Activated B cell treated with CpG ODN at 0.5 μM for 24 hours (primary cell): ENCODE measurements around the gene SPCS1. TPM values are rescaled to one million over a fixed set of nuclear protein-coding genes. Genes with fewer than 3 reads are reported as not detected.

ENCODE experiments used
- ATAC-seq: fragments of 200-7000 bp; cut with Tn5 transposase; one replicate; pipeline ENCODE4 v1.10.0; 2021; ENCODE audit warnings: low read depth, mild to moderate bottlenecking, moderate library complexity
- CTCF ChIA-PET: fragments of 350-600 bp; sonication (Branson Sonifier 250); formaldehyde crosslinking; loops from one replicate; lab custom pipeline; 2021; ENCODE audit warnings: antibody characterized with exemption; lab: Charles Lee
- POLR2A ChIA-PET: fragments of 350-600 bp; sonication (Branson Sonifier 250); formaldehyde crosslinking; loops from one replicate; lab custom pipeline; 2021; ENCODE audit warnings: antibody characterized with exemption; lab: Charles Lee
- DNase-seq: peaks from one replicate; pipeline ENCODE4 v3.0.0; 2022
- H3K27ac Mint-ChIP-seq: one replicate; pipeline ENCODE4 v1.8.0; 2020; ENCODE audit warnings: mixed read lengths
- H3K27me3 Mint-ChIP-seq: one replicate; pipeline ENCODE4 v1.8.0; 2021; ENCODE audit warnings: mixed read lengths
- H3K36me3 Mint-ChIP-seq: one replicate; pipeline ENCODE4 v1.8.0; 2021; ENCODE audit warnings: low read depth, mixed read lengths
- H3K4me1 Mint-ChIP-seq: one replicate; pipeline ENCODE4 v1.8.0; 2021; ENCODE audit warnings: mixed read lengths
- H3K4me3 Mint-ChIP-seq: one replicate; pipeline ENCODE4 v1.8.0; 2020; ENCODE audit warnings: mild to moderate bottlenecking, mixed read lengths
- H3K9me3 Mint-ChIP-seq: one replicate; pipeline ENCODE4 v1.8.0; 2020; ENCODE audit warnings: mixed read lengths
- intact Hi-C: fragments of 100-400 bp; cut with micrococcal nuclease; formaldehyde crosslinking; loops from one replicate; pipeline ENCODE4 v1.15.1; 2024
- total RNA-seq: library from RNA; stranded (reverse); gene quantifications from 2 replicates; pipeline ENCODE4 v1.2.3, GENCODE V29; 2022
- TF ChIP-seq, protein P1 (sequence below): fragments of 200-600 bp; IDR thresholded peaks from one replicate; pipeline ENCODE4 v1.8.0; 2022; ENCODE audit warnings: antibody characterized with exemption, mild to moderate bottlenecking

Gene SPCS1
- 78.0 and 79.4 TPM in 2 replicates for total RNA-seq

GRCh38 chr3:52705688-52706686 is at the start of gene SPCS1, which contains the start of gene GLT8D1:
SPCS1 (plus strand) TSS chr3:52706106; CDS start chr3:52706247, 141 bp downstream.
GLT8D1 (minus strand) TSS chr3:52705791; CDS start chr3:52700460, 5,331 bp downstream.
- H3K4me3 Mint-ChIP-seq = peak within 1 kb of the TSS; percentile 94
- H3K27ac Mint-ChIP-seq = peak within 1 kb of the TSS; percentile 92
- H3K4me1 Mint-ChIP-seq = peaks cover 48% of the 10 kb centered on the region
- H3K27me3 Mint-ChIP-seq = no peaks in the 10 kb centered on the region
- H3K9me3 Mint-ChIP-seq = no peaks in the 10 kb centered on the region
- ATAC-seq (peak; percentile 87), DNase-seq (peak; percentile 87)
- CTCF ChIA-PET = no interaction called here
- intact Hi-C loops = loop anchor here (1.0 to 5.0 kb wide), 5 partner anchors 20 to 764 kb away; partner anchors contain the start of genes GNL3, NEK4, NISCH and PARP3
- TF ChIP-seq, protein P1, sequence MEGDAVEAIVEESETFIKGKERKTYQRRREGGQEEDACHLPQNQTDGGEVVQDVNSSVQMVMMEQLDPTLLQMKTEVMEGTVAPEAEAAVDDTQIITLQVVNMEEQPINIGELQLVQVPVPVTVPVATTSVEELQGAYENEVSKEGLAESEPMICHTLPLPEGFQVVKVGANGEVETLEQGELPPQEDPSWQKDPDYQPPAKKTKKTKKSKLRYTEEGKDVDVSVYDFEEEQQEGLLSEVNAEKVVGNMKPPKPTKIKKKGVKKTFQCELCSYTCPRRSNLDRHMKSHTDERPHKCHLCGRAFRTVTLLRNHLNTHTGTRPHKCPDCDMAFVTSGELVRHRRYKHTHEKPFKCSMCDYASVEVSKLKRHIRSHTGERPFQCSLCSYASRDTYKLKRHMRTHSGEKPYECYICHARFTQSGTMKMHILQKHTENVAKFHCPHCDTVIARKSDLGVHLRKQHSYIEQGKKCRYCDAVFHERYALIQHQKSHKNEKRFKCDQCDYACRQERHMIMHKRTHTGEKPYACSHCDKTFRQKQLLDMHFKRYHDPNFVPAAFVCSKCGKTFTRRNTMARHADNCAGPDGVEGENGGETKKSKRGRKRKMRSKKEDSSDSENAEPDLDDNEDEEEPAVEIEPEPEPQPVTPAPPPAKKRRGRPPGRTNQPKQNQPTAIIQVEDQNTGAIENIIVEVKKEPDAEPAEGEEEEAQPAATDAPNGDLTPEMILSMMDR = no peak
- peaks cover 26% of the 10 kb centered on the region for H3K36me3 Mint-ChIP-seq
- POLR2A ChIA-PET = interaction anchor here (0.6 to 3.2 kb wide), 12 partner anchors 9 to 1206 kb away, joined by 3 to 26 read pairs (median 5); partner anchors contain the start of genes GNL3, NEK4, PBRM1 and SFMBT1

- no peaks in the 10 kb centered on the region for H3K4me1 Mint-ChIP-seq
- ChIA-PET POLR2A (no interaction called here), CTCF (no interaction called here)
- DNase-seq (no peak), ATAC-seq (no peak)
- peaks cover 69% of the 10 kb centered on the region for H3K36me3 Mint-ChIP-seq
- H3K9me3 Mint-ChIP-seq = no peaks in the 10 kb centered on the region
- intact Hi-C loops = no loop called here
- TF ChIP-seq, protein P1 = no peak
- H3K27ac Mint-ChIP-seq = no peak overlapping the region
- H3K27me3 Mint-ChIP-seq = no peaks in the 10 kb centered on the region
- H3K4me3 Mint-ChIP-seq = no peak overlapping the region
Observed at GRCh38 chr3:52660046-52660445, 45.9 kb upstream of the SPCS1 start.

DNA sequence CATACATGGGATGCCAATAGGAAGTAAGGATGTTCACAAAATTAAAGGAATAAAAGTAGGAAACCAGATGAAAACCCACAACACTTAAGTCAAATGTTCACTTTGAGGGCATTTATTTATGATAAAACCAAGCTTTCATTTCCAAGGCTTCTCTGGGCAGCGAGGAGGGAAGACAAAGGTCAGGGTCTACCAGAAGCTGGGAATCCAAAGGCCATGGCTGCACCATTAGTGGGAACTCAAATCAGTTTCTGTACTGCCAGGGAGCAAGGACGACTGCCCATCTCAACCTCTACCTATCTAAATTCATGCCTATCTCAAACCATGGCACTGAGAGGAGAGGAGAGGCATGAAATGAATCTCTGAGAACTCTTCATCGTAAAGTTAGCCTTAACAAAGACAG is 42.8 kb upstream of the SPCS1 start:
- ATAC-seq (no peak), DNase-seq (no peak)
- Mint-ChIP-seq H3K27ac (no peak overlapping the region), H3K9me3 (no peaks in the 10 kb centered on the region), H3K36me3 (peaks cover 68% of the 10 kb centered on the region), H3K27me3 (no peaks in the 10 kb centered on the region), H3K4me1 (no peaks in the 10 kb centered on the region), H3K4me3 (no peak overlapping the region)
- TF ChIP-seq, protein P1 = no peak
- POLR2A ChIA-PET = no interaction called here
- intact Hi-C loops = no loop called here
- CTCF ChIA-PET = no interaction called here

- ATAC-seq (peak; percentile 25), DNase-seq (no peak)
- Mint-ChIP-seq H3K27me3 (no peaks in the 10 kb centered on the region), H3K9me3 (no peaks in the 10 kb centered on the region), H3K27ac (peak overlapping the region; percentile 21), H3K4me1 (peaks cover 17% of the 10 kb centered on the region), H3K36me3 (peaks cover 57% of the 10 kb centered on the region), H3K4me3 (no peak overlapping the region)
- ChIA-PET CTCF (no interaction called here), POLR2A (no interaction called here)
- intact Hi-C loops = no loop called here
- TF ChIP-seq, protein P1 = no peak
Observed at GRCh38 chr3:52670621-52671521, 35.0 kb upstream of the SPCS1 start.
